Mesothelial cell of epicardium (in vitro differentiated cells): ENCODE data around the gene UBXN11. TPM values are rescaled to one million over a fixed set of nuclear protein-coding genes. Genes with fewer than 3 reads are reported as not detected.

Source experiments
- DNase-seq, 2 experiments: peaks; one replicate each; pipeline ENCODE4 v3.0.0; 2021; ENCODE audit warnings: low spot score in 2 of 2; ENCODE audit not compliant: unreplicated experiment in 2 of 2
- H3K27ac Mint-ChIP-seq: 2 replicates; pipeline ENCODE4 v1.8.0; 2021; ENCODE audit warnings: mixed read lengths
- H3K27me3 Mint-ChIP-seq: 2 replicates; pipeline ENCODE4 v1.8.0; 2021; ENCODE audit warnings: low read depth, mixed read lengths
- H3K36me3 Mint-ChIP-seq: 2 replicates; pipeline ENCODE4 v1.8.0; 2021; ENCODE audit warnings: mixed read lengths
- H3K4me1 Mint-ChIP-seq: 2 replicates; pipeline ENCODE4 v1.8.0; 2021; ENCODE audit warnings: mixed read lengths
- H3K4me3 Mint-ChIP-seq: 2 replicates; pipeline ENCODE4 v1.8.0; 2021; ENCODE audit warnings: mild to moderate bottlenecking, moderate library complexity, mixed read lengths
- H3K9me3 Mint-ChIP-seq: 2 replicates; pipeline ENCODE4 v1.8.0; 2021; ENCODE audit warnings: mixed read lengths
- CTCF ChIP-seq: fragments of 200-600 bp; sonication (generic); IDR thresholded peaks from one replicate; pipeline ENCODE4 v1.5.0; 2021; ENCODE audit warnings: antibody characterized with exemption; ENCODE audit not compliant: unreplicated experiment
- total RNA-seq: library from RNA; stranded (reverse); gene quantifications from 3 replicates; pipeline ENCODE4 v1.2.1, GENCODE V29; 2021

Gene UBXN11
- total RNA-seq, 1 donor from 2014 or later, result 29.6 TPM

DNA sequence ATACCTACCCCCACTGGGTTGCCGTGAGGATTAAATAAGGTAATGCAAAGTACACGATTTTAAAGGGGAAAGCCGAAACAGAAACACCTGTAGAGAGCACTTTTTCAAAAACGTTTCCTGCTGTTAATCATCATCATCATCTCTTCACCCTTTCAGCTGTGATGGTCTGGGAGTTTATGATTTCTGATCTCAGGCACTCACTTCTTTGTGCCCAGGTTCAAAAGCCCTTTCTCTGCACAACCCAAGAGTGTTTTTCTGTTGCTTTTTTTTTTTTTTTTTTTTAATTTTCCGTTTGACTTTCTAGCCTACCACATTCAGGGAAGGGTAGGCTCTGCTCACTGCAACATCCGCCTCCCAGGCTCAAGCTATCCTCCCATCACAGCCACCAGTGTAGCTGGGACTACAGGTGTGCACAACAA lies 936 bp upstream of the UBXN11 start:
- Mint-ChIP-seq H3K9me3 (no peaks in the 10 kb centered on the region), H3K27me3 (no peaks in the 10 kb centered on the region), H3K4me3 (peak overlapping the region; percentile 19), H3K27ac (no peak overlapping the region), H3K4me1 (peaks cover 14% of the 10 kb centered on the region), H3K36me3 (no peaks in the 10 kb centered on the region)
- no peak for DNase-seq
- no peak for TF ChIP-seq CTCF

- DNase-seq, result no peak
- peak overlapping the region; percentile 95 for H3K27ac Mint-ChIP-seq
- H3K4me3 Mint-ChIP-seq, result peak overlapping the region; percentile 98
- peaks cover 14% of the 10 kb centered on the region for H3K4me1 Mint-ChIP-seq
- H3K27me3 Mint-ChIP-seq, result no peaks in the 10 kb centered on the region
- H3K36me3 Mint-ChIP-seq, result no peaks in the 10 kb centered on the region
- TF ChIP-seq CTCF, result no peak
- no peaks in the 10 kb centered on the region for H3K9me3 Mint-ChIP-seq
These were observed 658 bp downstream of the UBXN11 start for GRCh38 chr1:26305667-26306289.

DNA sequence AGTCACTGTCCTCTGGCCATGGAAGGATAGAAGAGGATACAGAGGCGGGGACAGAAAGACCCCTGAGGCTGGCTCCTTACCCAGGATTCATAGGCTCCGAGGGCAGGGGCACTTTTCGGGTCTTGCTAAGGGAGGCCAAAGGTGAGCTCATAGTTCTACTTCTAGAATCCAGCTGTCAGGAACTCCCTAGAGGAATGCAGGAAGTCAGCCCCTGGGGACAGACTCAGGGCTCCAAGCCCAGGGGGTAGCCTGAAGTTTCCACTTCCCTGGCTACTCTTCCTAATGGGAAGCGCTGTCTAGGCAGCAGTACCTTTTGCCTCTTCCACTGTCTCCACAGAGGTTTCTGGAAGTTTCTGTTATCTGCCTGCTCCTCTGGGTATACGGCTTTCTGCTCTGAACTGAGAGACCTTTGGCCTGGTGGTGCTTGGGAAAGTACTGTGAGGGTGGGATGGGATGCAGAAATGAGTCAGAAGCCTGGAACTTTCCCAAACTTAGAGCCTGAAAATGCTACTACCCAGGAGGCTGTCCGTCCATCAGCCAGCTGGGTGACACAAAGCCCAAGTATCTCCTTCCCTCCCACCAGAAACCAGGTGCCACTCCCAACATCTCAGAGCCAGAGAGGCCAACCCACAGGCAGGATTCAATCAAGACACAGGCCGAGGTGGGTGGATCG lies 3.6 kb downstream of the UBXN11 start:
- no peak for DNase-seq
- H3K4me1 Mint-ChIP-seq, result peaks cover 17% of the 10 kb centered on the region
- TF ChIP-seq CTCF, result no peak
- H3K36me3 Mint-ChIP-seq, result no peaks in the 10 kb centered on the region
- H3K4me3 Mint-ChIP-seq, result no peak overlapping the region
- no peaks in the 10 kb centered on the region for H3K27me3 Mint-ChIP-seq
- no peak overlapping the region for H3K27ac Mint-ChIP-seq
- no peaks in the 10 kb centered on the region for H3K9me3 Mint-ChIP-seq

GRCh38 chr1:26300578-26301275 lies 5.7 kb downstream of the UBXN11 start:
- no peak for TF ChIP-seq CTCF
- no peak for DNase-seq
- Mint-ChIP-seq H3K4me1 (peaks cover 5% of the 10 kb centered on the region), H3K36me3 (no peaks in the 10 kb centered on the region), H3K4me3 (no peak overlapping the region), H3K9me3 (no peaks in the 10 kb centered on the region), H3K27ac (no peak overlapping the region), H3K27me3 (no peaks in the 10 kb centered on the region)

DNA sequence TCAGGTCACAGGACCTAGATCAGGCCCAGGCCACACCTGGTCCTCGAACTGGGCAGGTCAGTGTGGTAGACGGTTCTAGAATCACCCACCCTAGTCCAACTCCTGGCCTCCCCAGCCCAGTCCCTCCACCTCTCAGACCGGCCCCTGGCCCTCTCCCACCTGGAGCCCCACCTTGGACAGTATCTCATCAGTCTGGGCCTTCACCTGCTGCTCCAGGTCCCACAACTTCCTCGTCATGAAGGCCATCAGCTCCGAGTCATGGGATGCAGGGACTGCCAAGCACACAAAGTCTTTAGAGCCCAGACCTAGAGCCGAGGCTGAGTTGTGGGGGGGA lies 8.7 kb downstream of the UBXN11 start:
- no peak overlapping the region for H3K27ac Mint-ChIP-seq
- no peak for TF ChIP-seq CTCF
- H3K36me3 Mint-ChIP-seq, result peaks cover 2% of the 10 kb centered on the region
- DNase-seq, result no peak
- H3K9me3 Mint-ChIP-seq, result no peaks in the 10 kb centered on the region
- no peaks in the 10 kb centered on the region for H3K27me3 Mint-ChIP-seq
- no peak overlapping the region for H3K4me3 Mint-ChIP-seq
- peaks cover 3% of the 10 kb centered on the region for H3K4me1 Mint-ChIP-seq
